HG03097 (cell line): ENCODE measurements around the gene FAM163A.

Experiments used
- ATAC-seq: cut with Tn5 transposase; IDR thresholded peaks from one replicate; pipeline ENCODE4 v1.9.1; 2021; ENCODE audit not compliant: unreplicated experiment, low FRiP score

Gene FAM163A

GRCh38 chr1:179812501-179813292 lies 69.6 kb downstream of the FAM163A start:
- no peak for ATAC-seq

GRCh38 chr1:179813626-179814545 lies 70.8 kb downstream of the FAM163A start:
- ATAC-seq = no peak

- ATAC-seq = no peak
Observed at GRCh38 chr1:179814546-179814838, 71.4 kb downstream of the FAM163A start.

- ATAC-seq = no peak
Observed at GRCh38 chr1:179815641-179816040, 72.5 kb downstream of the FAM163A start.

GRCh38 chr1:179816196-179816960 lies 73.3 kb downstream of the FAM163A start:
- ATAC-seq = no peak

GRCh38 chr1:179817056-179817455 lies 74.0 kb downstream of the FAM163A start:
- no peak for ATAC-seq

- no peak for ATAC-seq
Observed at GRCh38 chr1:179817789-179818188, 74.7 kb downstream of the FAM163A start.

GRCh38 chr1:179818260-179818659 lies 75.2 kb downstream of the FAM163A start:
- no peak for ATAC-seq

- no peak for ATAC-seq
Observed at GRCh38 chr1:179818743-179819173, 75.7 kb downstream of the FAM163A start.

- ATAC-seq = no peak
Observed at GRCh38 chr1:179820226-179820970, 77.3 kb downstream of the FAM163A start.

GRCh38 chr1:179821524-179821923 lies 78.4 kb downstream of the FAM163A start:
- ATAC-seq = no peak

GRCh38 chr1:179822065-179822464 lies 79.0 kb downstream of the FAM163A start:
- ATAC-seq = no peak

- no peak for ATAC-seq
Observed at GRCh38 chr1:179823693-179824092, 80.6 kb downstream of the FAM163A start.

- no peak for ATAC-seq
Observed at GRCh38 chr1:179824265-179824664, 81.2 kb downstream of the FAM163A start.

- no peak for ATAC-seq
Observed at GRCh38 chr1:179825206-179825605, 82.1 kb downstream of the FAM163A start.

- no peak for ATAC-seq
Observed at GRCh38 chr1:179825798-179826460, 82.8 kb downstream of the FAM163A start.

- ATAC-seq = no peak
Observed at GRCh38 chr1:179826626-179827280, 83.7 kb downstream of the FAM163A start.

GRCh38 chr1:179828554-179829110 lies 85.5 kb downstream of the FAM163A start:
- ATAC-seq = no peak

GRCh38 chr1:179831225-179831624 lies 88.1 kb downstream of the FAM163A start:
- no peak for ATAC-seq
